Right lung (tissue), 5 donors: ENCODE data around the gene GMPPA. TPM values are rescaled to one million over a fixed set of nuclear protein-coding genes. Genes with fewer than 3 reads are reported as not detected.
A peak's percentile ranks its signal among the peaks of the same experiment; 100 is the strongest.

Experiments
- DNase-seq, 2 donors: peaks; one replicate each; pipeline ENCODE4 v3.0.0-alpha.2; 2013
- polyA plus RNA-seq, 5 donors: library from polyadenylated mRNA; unstranded; fragments of 120-200 nt; gene quantifications; one replicate each; pipeline versions ENCODE4 v1.2.1 to v1.2.3, GENCODE V29; 2013; ENCODE audit warnings: inconsistent platforms in 1 of 5, low replicate concordance in 1 of 5; ENCODE audit not compliant: insufficient read length in 5 of 5, insufficient read depth in 1 of 5

Gene GMPPA
- polyA plus RNA-seq, 5 donors, result 20.3 to 28.8 (median 24.8) TPM

- DNase-seq, result no peak
Observed at GRCh38 chr2:219466816-219467735, 31.6 kb upstream of the GMPPA start.

GRCh38 chr2:219467736-219468075 lies 31.0 kb upstream of the GMPPA start:
- no peak for DNase-seq

DNA sequence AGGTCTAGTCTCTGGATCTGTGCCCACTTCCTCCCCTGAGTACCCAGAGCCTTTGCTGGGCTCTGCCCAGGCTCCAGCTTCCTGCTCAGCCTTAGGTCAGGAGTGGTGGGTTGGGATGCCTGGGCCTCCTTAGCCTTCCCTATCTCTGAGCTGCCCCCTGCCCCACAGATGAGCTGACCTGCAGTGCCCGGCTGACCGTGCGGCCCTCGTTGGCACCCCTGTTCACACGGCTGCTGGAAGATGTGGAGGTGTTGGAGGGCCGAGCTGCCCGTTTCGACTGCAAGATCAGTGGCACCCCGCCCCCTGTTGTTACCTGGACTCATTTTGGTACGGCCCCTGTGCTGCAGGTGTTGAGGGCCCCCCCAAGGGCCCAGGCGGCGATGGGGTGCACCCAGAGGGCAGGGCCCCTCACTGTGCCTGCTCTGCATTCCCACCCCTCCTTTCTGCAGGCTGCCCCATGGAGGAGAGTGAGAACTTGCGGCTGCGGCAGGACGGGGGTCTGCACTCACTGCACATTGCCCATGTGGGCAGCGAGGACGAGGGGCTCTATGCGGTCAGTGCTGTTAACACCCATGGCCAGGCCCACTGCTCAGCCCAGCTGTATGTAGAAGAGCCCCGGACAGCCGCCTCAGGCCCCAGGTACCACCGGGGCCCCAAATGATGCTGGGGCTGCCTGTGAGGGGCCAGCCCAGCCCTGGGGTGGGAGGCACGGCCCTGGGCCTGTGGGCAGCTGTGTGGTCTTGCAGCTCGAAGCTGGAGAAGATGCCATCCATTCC lies 30.1 kb upstream of the GMPPA start:
- DNase-seq, result no peak

DNA sequence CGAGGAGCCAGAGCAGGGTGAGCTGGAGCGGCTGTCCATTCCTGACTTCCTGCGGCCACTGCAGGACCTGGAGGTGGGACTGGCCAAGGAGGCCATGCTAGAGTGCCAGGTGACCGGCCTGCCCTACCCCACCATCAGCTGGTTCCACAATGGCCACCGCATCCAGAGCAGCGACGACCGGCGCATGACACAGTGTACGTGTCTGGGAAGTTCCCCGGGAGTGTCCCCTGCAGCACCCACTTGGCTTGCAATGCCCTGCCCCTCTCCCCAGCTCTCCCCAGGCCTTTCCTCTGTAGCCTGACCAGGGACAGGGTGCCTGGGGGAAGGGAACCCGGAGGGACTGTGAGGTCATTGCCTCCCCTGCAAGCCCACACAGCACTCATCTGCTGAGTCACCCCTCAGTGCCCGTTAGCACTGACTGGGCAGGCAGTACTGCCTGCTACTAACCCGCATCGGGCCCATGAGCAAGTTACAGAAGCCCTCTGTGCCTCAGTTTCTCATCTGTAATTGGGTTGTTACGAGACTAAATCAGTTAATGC lies 29.4 kb upstream of the GMPPA start:
- no peak for DNase-seq

GRCh38 chr2:219470429-219470828 lies 28.3 kb upstream of the GMPPA start:
- DNase-seq, result no peak

DNA sequence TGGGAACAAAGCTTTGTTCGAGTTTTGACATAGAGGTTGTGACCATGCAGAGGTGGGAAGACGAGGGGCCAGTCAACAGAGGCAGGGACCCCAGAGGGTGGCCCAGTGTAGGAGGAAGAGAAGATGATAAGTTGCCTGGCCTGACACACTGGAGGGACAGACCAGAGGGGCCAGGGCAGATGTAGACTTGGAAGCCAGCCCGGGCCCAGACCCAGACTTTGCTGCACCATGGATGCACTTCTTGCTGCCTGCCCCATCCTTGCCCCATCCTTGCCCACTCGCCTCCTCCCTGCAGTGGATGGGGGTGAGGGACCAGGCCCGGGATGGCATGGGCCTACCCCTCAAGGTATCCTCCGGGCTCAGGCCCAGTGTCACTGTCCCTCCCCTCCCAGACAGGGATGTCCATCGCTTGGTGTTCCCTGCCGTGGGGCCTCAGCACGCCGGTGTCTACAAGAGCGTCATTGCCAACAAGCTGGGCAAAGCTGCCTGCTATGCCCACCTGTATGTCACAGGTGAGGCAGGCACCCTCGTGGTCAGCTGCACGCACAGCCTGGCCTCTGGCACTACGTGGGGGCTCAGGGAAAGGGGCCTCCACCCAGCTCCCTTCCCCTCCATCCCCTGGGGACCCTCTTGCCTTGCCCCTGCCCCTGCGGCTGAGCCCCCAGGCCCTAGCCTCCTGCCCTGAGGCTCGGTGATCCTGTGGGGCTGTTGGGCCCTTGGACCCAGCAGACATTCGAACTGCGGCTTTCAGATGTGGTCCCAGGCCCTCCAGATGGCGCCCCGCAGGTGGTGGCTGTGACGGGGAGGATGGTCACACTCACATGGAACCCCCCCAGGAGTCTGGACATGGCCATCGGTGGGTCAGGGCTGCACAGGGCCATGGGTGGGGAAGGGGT lies 27.0 kb upstream of the GMPPA start:
- DNase-seq, result no peak

- DNase-seq, result no peak
Observed at GRCh38 chr2:219472629-219473187, 26.0 kb upstream of the GMPPA start.

DNA sequence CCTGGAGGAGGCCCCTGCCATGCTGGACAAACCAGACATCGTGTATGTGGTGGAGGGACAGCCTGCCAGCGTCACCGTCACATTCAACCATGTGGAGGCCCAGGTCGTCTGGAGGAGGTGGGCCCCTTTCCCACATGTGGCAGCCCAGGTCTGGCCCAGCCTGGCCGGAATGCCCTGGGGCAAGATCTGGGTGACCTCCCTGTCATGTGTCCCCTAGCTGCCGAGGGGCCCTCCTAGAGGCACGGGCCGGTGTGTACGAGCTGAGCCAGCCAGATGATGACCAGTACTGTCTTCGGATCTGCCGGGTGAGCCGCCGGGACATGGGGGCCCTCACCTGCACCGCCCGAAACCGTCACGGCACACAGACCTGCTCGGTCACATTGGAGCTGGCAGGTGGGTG lies 25.2 kb upstream of the GMPPA start:
- DNase-seq, result no peak

DNA sequence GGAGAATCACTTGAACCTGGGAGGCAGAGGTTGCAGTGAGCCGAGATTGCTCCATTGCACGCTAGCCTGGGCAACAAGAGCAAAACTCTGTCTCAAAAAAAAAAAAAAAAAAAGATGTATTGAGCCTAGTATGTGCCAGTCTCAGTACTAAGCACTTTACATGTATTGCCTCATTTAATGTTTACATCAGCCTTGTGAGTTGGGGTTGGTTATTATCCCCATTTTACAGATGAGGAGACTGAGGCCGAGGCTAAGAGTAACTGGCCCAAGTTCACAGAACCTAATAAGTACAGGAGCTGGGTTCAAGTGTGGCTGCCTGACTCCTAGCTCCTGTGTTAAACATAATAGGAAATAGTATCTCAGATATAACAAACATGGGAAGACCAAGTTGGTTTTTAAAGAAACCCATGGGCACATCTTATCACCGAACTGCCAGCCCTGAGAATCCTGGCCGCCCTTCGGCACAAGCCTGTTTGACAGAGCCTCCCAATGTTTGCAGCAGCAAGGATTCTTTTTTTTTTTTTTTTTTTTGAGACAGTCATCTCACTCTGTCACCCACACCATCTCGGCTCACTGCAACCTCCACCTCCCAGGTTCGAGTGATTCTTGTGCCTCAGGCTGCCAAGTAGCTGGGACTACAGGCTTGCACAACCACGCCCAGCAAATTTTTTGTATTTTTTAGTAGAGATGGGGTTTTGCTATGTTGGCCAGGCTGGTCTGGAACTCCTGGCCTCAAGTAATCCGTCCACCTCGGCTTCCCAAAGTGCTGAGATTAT lies 24.2 kb upstream of the GMPPA start:
- DNase-seq, result no peak

DNA sequence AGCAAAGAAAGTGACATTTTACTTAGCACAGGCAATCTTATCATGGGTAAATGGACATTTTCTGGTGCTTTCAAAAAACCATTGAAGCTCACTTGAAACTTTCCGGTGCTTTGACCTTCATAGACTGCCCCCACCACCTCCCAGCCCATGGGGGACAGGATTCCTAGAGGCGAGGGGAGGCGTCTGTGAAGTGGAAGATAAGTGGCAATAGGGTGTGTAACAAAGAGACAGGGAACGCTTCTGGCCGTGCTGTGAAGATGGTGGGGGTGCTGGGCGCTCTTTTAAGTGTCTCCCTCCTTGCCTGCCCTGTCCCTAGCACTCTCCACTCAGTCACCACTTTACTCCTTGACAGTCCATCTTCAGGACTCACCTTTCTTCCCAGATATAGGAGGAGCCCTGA lies 23.4 kb upstream of the GMPPA start:
- no peak for DNase-seq

DNA sequence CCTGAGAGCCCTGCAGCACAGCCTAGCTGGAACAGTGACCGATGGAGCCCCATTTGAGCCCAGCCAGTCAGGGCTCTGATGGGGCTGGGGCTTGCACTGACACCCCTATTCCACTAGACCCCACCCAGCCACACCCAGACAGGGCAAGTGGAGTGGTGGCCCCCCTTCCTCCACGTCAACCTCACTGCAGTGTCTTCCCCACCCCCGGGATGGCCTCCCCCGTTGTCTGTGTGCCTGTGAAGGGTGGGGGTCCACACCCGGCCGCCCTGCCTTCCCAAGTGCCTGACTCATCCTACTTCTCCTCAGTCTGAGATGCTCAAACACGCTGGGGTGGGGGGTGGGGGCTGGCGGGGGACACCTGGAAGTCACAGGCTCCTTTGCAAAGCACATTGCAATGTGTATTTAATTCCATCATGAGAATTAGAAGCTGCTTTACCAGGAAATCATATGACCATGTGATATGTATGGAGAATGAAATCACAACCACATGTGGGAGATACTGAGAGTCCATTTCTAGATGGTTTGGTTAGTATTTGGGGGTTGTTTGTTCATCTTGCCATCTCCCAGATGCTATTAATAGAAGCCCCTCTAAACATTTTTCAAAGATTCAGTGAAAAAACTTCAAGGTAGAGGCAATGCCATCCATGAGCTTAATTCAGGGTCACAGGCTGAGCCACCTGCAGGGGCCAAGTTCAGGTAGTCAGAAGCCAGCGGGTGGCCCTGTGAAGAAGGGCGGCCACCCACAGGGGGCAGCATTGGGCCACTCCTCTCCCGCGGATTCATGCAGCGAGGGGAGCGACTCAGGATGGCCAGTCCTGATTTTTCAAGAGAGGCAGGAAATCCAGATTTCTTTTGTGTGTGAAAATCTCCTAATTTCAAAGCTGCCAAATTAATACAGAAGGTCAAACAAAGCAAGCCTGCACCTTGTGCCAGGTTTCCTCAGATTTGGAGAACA lies 22.7 kb upstream of the GMPPA start:
- peak in 1 of 2 donors; percentile 60 for DNase-seq

GRCh38 chr2:219476652-219477151 lies 22.0 kb upstream of the GMPPA start:
- no peak for DNase-seq

- DNase-seq, result no peak
Observed at GRCh38 chr2:219477179-219477578, 21.5 kb upstream of the GMPPA start.

- DNase-seq, result no peak
Observed at GRCh38 chr2:219477815-219478214, 20.9 kb upstream of the GMPPA start.

DNA sequence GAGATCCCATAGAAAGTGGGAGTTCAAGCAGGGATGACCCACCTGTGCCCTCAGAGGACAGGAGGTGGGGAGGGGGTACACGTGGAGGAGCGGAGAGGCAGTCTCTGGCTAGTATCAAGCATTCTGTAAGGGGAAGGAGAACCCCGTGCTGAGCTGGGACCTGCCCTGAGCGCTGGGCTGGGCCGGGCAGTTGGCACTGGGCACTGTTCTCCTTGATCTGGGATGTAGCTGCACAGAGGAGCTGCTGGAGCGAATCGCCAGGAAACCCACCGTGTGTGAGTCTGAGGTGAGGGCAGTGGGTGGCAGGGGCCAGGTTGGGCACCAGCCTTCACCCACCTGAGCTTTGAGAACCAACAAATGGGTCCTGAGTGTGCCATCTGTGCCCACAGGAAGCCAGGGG lies 19.8 kb upstream of the GMPPA start:
- no peak for DNase-seq

DNA sequence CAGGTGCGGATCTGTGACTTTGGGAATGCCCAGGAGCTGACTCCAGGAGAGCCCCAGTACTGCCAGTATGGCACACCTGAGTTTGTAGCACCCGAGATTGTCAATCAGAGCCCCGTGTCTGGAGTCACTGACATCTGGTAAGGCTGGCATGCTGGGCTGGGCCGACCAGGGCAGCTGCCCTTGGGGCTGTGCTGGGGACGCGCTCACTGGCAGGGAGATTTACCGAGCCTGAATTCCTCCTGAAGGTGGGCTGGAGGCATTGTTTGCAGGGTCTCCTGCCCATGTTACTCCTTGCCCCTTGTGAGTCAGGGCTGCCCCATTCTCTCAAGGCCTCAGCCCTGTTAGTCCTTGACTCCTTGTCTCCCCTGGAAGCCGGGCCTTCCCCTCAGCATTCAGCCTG lies 18.7 kb upstream of the GMPPA start:
- no peak for DNase-seq

GRCh38 chr2:219482674-219483405 lies 15.9 kb upstream of the GMPPA start:
- no peak for DNase-seq
